ENCODE data around the gene HNRNPA1. TPM values are rescaled to one million over a fixed set of nuclear protein-coding genes. Genes with fewer than 3 reads are reported as not detected.
"Not testable (repeated sequence)": the region's sequence is repeated elsewhere in the genome, so short reads cannot be mapped to it uniquely, and the experiment has no call there.

HNRNPA1 gene
- total RNA-seq = 569 and 659 TPM in 2 replicates

DNA sequence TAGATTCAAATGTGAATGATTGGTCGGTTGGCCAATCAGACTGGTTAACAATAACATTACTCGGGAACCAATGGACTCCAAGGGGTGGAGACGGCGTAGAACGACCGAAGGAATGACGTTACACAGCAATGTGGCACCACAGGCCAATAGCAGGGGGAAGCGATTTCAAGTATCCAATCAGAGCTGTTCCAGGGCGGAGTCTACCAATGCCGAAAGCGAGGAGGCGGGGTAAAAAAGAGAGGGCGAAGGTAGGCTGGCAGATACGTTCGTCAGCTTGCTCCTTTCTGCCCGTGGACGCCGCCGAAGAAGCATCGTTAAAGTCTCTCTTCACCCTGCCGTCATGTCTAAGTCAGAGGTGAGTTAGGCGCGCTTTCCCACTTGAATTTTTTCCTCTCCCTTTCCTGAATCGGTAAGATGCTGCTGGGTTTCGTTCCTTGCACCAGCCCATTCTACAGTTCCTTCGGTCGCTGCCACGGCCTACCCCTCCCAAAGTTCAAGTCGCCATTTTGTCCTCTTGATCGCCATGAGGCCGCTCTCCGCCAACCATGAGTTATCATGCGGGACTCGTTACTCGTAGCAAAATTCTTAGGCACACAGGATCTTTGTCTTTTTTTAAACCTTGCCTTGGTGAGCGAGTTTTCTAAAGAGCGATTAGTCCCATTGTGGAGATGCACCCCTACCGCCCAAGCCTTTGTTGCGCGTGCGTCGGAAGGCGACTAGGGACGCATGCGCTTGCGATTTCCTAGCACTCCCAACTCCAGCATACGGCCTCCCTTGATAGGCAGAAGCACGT, at the start of gene HNRNPA1:
Gene HNRNPA1, plus strand, starts transcription at position 259 of the 793 bp plus-strand sequence. Its CDS starts 82 bp downstream, at position 341.
- peak; percentile 99 for DNase-seq (ENCODE audit: low read depth, low spot score)

DNA sequence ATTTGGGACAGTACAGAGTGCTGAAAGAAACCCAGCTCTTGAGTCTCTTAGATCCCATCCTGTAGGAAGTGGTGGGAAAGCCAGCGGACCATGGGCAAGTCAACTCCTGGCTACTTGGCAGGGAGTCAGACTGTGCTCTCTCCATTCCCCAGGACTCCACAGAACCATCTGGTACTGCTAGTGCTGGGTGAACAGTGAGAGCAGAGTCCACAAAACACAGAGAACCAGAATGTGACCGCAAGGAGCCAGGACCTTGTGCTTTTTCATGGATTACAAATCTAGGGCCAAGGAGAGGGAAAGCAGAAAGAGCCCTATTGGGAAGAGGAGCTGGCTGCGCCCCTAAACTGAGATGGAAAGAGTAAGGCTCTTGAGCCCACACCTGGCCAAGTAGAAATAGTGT, 49.3 kb upstream of the HNRNPA1 start:
- DNase-seq (ENCODE audit: low read depth, low spot score) = not testable (repeated sequence)

DNA sequence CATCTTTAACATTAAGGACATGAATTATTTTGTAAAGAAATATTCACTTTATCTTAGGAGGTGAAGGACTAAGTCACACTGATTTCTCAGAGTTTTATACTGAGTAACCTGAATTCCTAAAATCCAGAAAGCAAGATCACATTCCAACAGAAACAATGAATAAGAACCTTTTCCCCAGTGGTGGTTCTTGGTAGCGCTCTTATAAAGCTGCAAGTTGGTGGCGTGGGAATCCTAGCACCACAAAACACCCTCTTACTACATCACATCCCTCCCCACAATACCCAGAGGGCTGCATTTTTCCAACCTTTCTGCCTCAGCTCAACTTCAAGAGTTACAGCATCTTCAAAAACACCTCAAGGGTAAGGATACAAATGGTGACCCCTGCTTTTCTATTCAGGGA, 47.7 kb upstream of the HNRNPA1 start:
- no peak for DNase-seq (ENCODE audit: low read depth, low spot score)

DNA sequence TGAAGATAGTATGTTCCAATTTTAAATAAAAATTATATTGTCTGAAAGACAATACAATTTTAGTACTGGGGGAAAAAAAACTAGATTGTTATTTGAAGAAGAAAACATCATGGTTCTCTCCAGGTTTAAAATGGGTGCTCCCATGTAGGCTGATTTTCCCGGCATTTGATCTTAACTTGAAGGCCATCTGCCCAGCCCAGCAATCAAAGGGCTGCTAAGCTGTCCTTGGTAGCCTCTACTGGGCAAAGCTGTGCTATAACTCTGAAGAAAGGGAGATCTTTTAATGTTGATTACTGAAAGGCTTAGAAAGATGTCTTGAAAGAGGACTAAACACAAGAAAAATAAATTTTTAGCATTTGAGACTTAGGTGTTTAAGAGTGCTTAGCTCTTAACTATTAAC, 42.0 kb upstream of the HNRNPA1 start:
- no peak for DNase-seq (ENCODE audit: low read depth, low spot score)

DNA sequence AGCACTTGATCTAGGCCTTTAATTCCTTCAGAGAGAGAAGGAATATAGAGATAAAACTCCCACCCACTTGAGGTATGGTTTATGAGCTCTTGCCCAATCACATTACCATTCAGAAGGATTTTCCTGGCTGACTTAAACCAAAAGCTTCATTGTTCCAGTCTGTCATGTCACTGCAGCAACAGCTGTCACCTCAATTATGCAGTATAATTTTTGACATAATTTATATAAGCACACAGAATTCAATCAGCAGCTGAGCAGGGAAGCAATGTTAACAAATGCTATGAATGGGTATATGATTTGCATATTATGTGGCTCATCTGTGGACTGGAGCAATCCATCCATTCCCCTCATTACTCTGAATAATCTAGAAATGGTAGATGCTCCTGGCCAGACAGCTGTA, 40.9 kb upstream of the HNRNPA1 start:
- no peak for DNase-seq (ENCODE audit: low read depth, low spot score)

DNA sequence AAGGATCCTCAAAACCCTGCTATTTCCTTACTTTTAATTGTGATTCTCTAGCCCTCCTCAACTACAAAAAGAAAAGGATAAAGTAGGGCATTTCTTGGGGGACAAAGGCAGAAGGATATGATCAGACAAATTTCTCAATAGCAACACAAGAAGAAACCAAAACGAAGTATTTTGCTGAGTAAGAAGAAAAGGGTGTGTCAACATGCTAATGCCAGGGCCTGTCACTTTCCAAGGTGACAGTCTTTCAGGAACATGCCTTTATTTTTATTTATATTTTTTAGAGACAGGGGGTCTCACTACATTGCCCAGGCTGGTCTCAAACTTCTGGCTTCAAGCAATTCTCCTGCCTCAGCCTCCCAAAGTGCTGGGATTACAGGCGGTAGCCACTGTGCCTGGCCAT, 40.4 kb upstream of the HNRNPA1 start:
- no peak for DNase-seq (ENCODE audit: low read depth, low spot score)

DNA sequence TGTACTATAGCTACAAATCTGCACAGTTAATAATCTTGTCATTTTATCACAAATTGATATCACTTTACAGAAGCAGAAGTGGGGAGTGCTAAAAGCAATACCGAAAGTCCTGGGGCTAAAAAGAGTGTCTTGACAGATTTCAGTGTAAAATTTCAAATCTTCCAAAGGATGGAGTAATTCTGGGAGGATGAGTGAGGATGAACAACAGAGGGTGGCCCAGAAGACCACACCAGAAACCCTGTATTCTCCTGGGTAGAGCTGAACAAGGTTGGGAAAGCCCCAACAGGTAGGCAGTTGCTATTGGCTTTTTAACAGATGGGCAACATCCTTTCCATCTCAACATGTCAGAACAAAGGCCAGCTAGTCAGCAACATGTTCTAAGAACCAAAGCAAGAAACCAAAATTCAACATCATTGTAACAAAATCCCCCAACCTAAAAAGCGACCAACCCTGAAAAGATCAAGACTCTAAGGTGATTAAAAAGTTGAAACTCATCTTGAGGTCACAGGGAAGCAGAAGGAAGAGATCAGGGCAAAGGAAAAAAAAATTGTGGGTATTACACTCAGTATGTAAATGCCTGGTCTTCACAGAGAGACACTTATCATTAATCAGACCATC, 39.4 kb upstream of the HNRNPA1 start:
- no peak for DNase-seq (ENCODE audit: low read depth, low spot score)

DNA sequence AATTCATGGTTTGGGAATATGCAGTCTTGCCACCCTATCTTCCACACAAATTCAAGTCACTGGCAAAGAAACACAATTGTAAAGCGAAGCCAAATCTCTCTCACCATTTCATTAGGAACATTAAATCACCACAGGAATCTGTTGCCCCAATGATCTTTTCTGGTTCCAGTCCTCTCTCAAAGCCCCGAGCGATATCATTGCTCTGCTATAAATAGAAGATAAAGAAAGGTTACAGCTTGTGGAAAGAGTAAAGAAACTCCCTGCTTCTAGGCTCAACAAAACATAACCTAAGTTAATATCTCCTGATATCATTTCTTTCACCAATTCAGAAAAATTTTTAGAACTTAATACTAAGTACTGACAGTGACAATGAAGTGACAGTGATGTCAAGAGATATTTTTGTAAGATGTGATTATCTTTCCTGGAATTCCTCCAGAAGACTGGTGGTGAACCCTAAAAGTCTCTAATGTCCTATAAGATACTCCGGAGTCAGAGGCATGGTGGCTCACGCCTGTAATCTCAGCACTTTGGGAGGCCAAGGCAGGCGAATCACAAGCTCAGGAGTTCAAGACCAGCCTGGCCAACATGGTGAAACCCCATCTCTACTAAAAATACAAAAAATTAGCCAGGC, 34.4 kb upstream of the HNRNPA1 start:
- DNase-seq (ENCODE audit: low read depth, low spot score) = no peak

DNA sequence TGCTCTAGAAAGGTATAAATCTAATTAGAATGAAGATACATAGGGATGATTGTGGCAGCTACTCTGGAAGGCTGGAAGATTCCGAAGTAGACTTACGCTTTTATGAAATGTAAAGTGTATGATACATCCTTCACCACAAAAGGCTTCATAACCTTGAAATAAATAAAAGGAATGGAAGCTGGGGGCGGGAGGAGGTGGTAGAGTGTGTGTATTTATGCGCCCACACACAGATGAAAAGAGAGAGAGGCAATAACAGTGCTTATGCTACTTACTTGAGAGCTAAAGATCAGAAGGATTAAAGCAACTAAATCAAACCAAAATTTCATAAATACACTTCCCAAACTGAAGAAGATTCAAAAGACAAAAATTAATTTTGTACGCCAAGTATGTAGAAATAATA, 31.0 kb upstream of the HNRNPA1 start:
- no peak for DNase-seq (ENCODE audit: low read depth, low spot score)

DNA sequence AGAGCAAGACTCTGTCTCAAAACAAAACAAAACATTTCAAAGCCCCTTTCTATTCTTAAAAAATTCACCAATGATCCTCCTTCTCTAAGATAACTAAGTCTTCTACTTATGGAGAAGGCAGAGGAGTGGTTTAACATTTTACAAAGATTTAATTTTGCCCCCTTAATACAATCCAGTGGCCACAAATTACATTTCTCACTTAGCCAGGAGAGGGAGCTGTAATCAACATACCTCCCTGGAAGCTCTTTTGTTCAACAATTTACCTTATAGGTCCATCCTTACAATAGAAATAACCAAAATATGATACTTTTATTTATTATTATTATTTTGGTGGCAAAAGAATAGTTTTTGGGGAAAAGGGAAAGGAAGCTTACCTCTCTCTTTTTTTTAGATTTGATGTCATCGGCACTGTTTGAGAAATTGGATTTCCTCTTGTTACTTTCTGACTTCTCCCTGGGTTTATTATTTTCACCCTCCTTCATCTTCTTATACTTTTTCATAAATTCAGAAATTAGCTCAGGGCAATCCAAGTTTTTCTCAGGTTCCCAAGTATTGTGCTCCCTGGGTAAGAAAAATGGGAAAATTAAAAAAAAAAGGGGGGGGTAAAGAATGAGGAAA, 28.8 kb upstream of the HNRNPA1 start:
- no peak for DNase-seq (ENCODE audit: low read depth, low spot score)

DNA sequence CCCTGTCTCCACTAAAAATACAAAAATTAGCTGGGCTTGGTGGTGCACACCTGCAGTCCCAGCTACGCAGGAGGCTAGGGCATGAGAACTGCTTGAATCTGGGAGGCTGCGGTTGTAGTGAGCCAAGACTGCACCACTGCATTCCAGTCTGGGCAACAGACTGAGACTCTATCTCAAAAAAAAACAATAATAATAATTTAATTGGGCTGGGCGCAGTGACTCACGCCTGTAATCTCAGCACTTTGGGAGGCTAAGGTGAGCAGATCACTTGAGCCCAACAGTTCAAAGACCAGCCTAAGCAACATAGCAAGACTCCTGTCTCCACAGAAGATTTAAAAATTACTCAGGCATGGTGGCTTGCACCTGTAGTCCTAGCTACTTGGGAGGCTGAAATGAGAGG, 27.3 kb upstream of the HNRNPA1 start:
- no peak for DNase-seq (ENCODE audit: low read depth, low spot score)

DNA sequence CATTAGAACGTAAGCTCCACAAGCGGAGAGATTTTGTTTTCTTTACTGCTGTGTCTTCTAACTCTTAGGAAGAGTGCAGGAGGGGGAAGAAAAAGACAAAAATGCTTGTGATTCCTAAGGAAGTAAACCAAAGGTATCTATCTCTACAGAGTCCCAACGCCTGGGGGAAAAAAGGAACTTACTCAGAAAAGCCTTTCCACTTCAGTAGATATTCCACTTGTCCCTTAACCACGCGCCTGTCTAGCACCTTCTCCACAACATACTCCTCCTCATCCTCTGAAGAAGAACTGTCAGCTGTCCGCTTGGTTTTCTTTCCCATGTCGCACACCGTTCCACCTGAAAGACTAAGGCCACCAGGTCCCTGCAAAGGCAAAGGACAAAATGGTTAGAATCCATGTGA, 23.2 kb upstream of the HNRNPA1 start:
- DNase-seq (ENCODE audit: low read depth, low spot score) = no peak

DNA sequence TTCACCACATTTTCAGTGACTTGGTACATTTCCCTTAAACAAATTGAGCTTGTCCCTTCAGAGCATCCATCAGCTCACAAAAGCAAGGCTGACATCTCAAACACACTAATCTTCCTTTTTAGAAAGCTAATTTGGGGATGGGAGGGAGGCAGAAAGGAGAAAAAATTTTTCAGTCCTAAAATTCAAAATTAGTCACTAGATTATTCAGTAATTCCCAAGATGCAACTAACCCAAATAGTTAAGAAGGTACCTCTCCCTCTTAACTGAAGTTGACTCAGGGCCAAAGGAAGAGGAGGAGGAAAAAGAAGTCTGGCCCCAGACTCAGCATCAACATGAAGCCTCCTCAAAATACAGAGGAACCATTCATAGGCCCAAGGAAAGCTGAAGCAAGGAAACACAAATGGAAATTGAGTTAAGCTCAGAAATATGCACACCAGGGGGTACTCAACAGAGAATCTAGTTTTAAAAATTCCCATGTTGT, 22.3 kb upstream of the HNRNPA1 start:
- DNase-seq (ENCODE audit: low read depth, low spot score) = no peak

DNA sequence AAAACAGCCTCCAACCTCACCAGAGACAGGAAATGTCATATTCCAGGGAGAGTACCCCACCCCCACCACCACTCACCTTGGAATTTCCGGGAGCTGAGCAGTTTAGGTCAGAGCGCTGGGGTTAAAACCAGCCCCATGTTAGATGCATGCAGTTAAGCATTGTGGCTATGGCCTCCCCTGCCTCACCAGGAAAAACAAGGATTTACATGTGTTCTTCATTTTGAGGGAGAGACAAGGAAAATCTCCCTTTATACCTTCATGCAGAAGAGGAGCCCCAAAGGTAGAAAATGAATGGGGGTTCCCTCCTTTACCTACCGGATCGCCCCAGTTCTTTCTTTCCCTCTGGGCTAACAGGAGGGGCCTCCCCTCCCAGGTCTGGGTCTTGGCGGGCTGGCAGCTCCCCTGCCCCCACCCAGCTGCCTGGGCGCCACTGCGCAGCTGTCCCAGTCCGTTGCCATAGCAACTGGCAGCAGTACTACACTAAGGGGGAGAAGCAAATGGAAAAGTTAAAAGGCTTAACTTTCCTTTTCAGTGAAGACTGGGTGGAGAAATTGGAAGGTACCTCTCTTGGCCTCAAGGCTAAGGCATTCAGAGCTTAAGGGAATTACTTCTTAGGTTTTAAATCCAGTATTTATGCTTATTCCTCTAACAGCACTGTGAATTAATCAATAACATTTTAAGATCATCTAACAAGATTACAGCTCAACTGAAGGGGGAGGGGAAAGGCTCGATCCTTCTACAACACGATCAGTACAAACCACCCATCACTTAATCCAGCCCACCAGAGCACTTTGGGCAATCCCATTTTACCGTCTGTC, 21.1 kb upstream of the HNRNPA1 start:
- DNase-seq (ENCODE audit: low read depth, low spot score) = peak; percentile 59

DNA sequence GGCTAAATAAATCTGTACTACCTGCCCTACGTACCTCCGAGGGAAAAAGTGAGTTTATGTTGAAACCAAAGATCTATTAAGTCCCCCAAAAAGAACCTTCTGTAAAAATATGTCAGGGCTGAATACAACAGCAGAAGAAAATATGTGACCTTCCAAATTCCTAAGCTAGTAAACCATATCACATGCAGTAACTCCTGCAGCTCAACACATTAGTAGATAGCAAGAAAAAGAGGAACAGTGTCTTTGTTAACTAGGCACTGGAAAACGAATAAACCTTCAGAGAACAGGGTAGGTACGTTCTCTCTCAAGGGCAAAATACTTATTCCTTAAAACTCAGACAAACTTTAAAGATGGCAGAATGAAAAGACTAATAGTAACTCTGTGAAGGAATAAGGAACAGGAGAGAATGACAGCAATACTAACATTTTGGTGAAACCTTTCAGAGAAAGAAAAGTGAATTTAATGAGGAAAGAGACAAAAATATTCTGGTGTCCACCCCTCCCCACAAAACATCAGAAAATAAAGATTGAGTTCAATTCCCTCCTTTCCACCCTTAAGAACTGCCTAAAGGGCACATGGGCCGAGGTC, 18.6 kb upstream of the HNRNPA1 start:
- no peak for DNase-seq (ENCODE audit: low read depth, low spot score)

DNA sequence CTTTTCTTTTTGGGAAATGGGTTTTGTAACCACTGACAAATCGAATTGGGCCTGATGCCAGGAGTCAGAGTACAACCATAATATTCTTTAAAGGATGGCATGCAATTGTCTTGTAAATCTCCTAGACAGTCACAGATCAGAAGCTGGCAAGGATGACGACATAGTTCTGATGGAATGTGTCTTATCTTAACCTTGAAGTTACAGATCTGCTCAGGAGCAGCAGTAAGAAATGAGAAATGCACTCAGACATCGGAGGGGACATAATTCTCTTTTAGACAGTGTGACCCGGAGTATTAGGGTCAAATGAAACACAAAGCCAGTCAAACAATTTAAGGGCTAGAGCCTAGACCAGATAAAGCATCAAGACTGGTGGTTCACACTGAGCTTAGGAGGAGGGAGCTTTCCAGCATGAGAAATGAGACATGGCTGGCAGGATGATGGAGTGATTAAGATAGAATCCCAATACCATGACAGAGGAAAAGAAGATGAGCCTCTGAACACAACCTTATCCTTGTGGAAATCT, 18.1 kb upstream of the HNRNPA1 start:
- DNase-seq (ENCODE audit: low read depth, low spot score) = no peak

DNA sequence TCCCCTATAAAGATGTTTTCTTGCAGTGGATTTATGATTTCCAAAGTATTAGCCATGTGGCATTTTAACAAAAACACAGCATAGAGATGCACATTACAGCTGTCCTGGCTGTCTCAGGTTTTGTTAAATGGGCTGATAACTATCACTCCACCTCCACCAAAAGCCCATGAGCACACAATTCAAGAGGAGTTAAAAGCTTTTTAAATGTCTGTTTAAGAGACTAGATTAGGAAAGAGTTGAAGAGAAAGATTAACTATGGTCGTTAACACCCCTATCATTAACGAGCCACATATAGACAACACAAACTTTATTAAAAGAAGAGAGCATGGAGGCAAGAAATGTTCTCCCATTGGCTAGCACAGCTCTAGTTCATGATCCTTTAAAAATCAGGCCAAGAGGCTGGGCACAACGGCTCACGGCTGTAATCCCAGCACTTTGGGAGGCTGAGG, 15.1 kb upstream of the HNRNPA1 start:
- DNase-seq (ENCODE audit: low read depth, low spot score) = no peak

DNA sequence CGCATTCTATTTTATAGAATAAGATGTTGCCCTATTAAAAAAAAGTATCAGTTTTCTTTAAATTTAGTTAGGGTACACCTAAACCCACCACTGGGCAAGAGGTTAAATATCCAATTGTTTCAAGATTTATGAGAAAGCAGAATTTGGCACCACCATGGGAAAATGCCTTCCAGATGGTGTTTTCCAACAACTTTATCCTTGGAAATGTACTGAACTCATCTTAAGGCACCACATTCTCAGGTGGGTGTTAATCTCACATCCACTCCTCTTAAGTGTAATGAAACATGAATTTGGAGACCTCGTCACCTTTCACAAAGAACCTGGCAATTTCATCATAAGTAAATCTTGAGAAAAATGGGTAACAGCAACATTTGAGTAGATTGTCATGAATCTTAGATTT, 13.7 kb upstream of the HNRNPA1 start:
- no peak for DNase-seq (ENCODE audit: low read depth, low spot score)

DNA sequence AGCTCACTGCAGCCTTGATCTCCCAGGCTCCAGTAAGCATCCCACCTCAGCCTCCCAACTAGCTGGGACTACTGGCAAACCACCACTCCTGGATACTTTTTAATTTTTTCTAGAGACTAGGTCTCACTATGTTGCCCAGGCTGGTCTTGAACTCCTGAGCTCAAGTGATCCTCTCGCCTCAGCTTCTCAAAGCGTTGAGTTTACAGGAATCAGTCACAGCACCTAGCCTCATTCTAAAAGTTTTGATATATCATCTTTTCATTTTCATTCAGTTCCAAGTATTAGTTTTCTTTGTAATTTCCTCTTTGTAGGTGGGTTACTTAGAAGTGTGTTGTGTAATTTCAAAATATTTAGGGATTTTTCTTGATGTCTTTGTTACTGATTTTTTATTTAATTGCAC, 10.2 kb upstream of the HNRNPA1 start:
- DNase-seq (ENCODE audit: low read depth, low spot score) = no peak

DNA sequence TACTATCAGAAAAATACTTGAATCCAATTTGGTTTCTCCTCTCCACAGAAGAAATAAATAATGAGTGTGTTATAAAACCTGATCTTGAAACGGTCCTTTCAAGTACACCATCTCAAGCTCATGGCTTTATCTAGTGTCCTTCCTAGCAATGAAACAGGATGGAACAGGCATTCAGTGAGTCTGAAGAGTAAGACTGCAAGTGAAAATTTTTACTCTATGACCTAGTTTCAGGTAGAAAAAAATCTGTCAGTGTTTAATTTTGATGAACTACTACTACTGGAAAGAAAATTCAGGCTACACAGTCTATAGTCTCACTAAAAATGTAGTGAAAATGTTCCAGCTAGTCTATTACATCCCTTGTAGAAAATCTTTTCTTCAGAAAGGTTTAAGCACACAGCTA, 8.3 kb upstream of the HNRNPA1 start:
- DNase-seq (ENCODE audit: low read depth, low spot score) = no peak

DNA sequence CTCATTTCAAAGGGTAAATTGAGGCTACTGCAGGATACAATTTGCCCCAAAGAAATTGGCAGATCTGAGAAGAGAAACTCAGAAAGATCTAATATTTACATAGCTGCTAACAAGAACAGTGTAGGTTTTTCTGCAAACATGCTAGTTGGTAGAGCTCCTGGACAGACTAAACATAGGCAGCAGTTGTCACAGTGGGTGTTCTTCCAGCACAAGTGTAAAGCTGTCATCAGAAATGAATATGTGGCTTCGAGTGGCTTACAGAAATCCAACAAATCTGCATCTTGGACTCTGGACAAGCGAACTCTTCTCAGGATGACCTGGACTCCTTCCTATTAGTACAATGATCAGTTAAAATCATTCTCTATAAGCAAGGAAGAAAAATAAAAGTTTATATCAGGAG, 6.5 kb upstream of the HNRNPA1 start:
- no peak for DNase-seq (ENCODE audit: low read depth, low spot score)

All from pulmonary artery endothelial cell (primary cell).